Skeletal muscle tissue (tissue), 4 donors: ENCODE results near the gene CNTNAP2. TPM values are rescaled to one million over a fixed set of nuclear protein-coding genes. Genes with fewer than 3 reads are reported as not detected.

ENCODE experiments used
- H3K27ac ChIP-seq: one replicate; pipeline ENCODE4 v1.7.0; 2013; ENCODE audit warnings: mild to moderate bottlenecking, low read depth, low read length, inconsistent platforms
- H3K27me3 ChIP-seq, 3 donors: one replicate each; pipeline ENCODE4 v1.7.0; 2013; ENCODE audit warnings: low read length in 3 of 3; ENCODE audit not compliant: control insufficient read depth in 3 of 3, insufficient read depth in 3 of 3
- H3K36me3 ChIP-seq, 3 donors: one replicate each; pipeline ENCODE4 v1.7.0; 2013; ENCODE audit warnings: low read length in 3 of 3; ENCODE audit not compliant: control insufficient read depth in 3 of 3, insufficient read depth in 3 of 3
- H3K4me1 ChIP-seq, 3 donors: one replicate each; pipeline ENCODE4 v1.7.0; 2013; ENCODE audit warnings: low read length in 3 of 3, mild to moderate bottlenecking in 3 of 3; ENCODE audit not compliant: control insufficient read depth in 3 of 3, insufficient read depth in 3 of 3
- H3K4me3 ChIP-seq, 3 donors: one replicate each; pipeline ENCODE4 v1.7.0; 2013; ENCODE audit warnings: low read length in 3 of 3
- H3K9ac ChIP-seq, 3 donors: one replicate each; pipeline ENCODE4 v1.7.0; 2013; ENCODE audit warnings: low read length in 3 of 3, mild to moderate bottlenecking in 3 of 3, moderate library complexity in 2 of 3, low read depth in 1 of 3
- H3K9me3 ChIP-seq, 3 donors: one replicate each; pipeline ENCODE4 v1.7.0; 2013; ENCODE audit warnings: low read length in 3 of 3; ENCODE audit not compliant: control insufficient read depth in 3 of 3
- total RNA-seq: library from RNA; depleted of rRNA; stranded (reverse); fragments of >200 nt; gene quantifications from one replicate; pipeline ENCODE4 v1.2.3, GENCODE V29; 2014
- donor health status: Osteomylitis.

The CNTNAP2 gene
- total RNA-seq, 1 donor from 2014 or later, result 14.1 TPM

GRCh38 chr7:147878912-147879661, 1762.5 kb downstream of the CNTNAP2 start:
- Histone ChIP-seq H3K27me3 (no peaks in the 10 kb centered on the region), H3K9ac (no peak overlapping the region), H3K4me1 (no peaks in the 10 kb centered on the region), H3K9me3 (no peaks in the 10 kb centered on the region), H3K4me3 (no peak overlapping the region), H3K27ac (no peak overlapping the region), H3K36me3 (no peaks in the 10 kb centered on the region)

DNA sequence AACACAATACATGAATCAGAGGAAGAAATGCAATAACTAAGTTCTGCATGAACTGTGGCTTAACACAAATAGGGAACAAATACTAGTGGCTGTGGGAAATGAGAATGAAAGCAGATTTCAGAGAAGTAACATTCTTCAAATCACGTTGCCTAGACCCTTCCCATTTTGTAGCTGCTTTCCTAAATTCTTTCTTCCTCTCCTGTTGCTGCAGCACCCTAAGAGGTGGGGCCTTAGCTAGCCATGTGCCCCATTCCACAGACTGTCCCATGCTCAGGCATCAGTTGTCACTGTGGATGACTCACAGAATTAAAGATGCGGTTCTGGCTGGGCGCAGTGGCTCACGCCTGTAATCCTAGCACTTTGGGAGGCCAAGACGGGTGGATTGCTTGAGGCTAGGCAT, 1769.3 kb downstream of the CNTNAP2 start:
- no peaks in the 10 kb centered on the region for H3K4me1 ChIP-seq
- H3K36me3 ChIP-seq, result no peaks in the 10 kb centered on the region
- no peak overlapping the region for H3K27ac ChIP-seq
- H3K4me3 ChIP-seq, result no peak overlapping the region
- no peak overlapping the region for H3K9ac ChIP-seq
- no peaks in the 10 kb centered on the region for H3K27me3 ChIP-seq
- no peaks in the 10 kb centered on the region for H3K9me3 ChIP-seq

GRCh38 chr7:147894271-147894670, 1777.7 kb downstream of the CNTNAP2 start:
- no peaks in the 10 kb centered on the region for H3K27me3 ChIP-seq
- no peaks in the 10 kb centered on the region for H3K4me1 ChIP-seq
- H3K9ac ChIP-seq, result no peak overlapping the region
- no peaks in the 10 kb centered on the region for H3K36me3 ChIP-seq
- H3K27ac ChIP-seq, result no peak overlapping the region
- no peak overlapping the region for H3K4me3 ChIP-seq
- no peaks in the 10 kb centered on the region for H3K9me3 ChIP-seq

- Histone ChIP-seq H3K36me3 (no peaks in the 10 kb centered on the region), H3K9ac (no peak overlapping the region), H3K27ac (no peak overlapping the region), H3K4me3 (no peak overlapping the region), H3K4me1 (no peaks in the 10 kb centered on the region), H3K27me3 (no peaks in the 10 kb centered on the region), H3K9me3 (no peaks in the 10 kb centered on the region)
Measured at GRCh38 chr7:147896121-147896520, 1779.5 kb downstream of the CNTNAP2 start.

DNA sequence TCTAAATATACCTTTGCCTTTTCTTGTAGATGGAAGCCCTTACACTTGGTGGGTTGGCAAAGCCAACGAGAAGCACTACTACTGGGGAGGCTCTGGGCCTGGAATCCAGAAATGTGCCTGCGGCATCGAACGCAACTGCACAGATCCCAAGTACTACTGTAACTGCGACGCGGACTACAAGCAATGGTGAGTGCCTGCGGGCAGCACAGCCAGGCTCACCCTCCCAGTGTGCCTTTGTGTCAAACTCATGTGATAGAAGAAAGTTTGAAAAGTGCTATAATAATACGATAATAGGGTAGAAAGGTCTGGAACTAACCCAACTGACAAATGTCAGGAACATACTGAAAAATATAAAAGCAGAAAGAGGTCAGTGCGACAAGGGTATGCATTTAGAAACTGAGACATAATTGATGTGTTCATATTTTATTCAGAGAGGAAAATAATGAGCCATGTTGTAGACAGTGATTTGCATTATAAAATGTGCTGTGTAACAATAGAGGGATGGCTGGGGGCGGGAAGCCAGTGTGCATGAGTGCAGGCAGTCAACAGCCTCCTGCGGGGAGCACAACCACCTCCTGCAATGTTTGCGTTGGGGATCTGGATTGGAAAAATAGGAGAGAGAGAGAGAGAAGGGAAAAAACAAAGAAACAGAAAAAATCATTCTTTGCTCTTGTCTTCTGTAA, 1787.1 kb downstream of the CNTNAP2 start:
- H3K4me3 ChIP-seq, result no peak overlapping the region
- H3K9me3 ChIP-seq, result no peaks in the 10 kb centered on the region
- no peak overlapping the region for H3K27ac ChIP-seq
- H3K36me3 ChIP-seq, result no peaks in the 10 kb centered on the region
- no peaks in the 10 kb centered on the region for H3K4me1 ChIP-seq
- no peak overlapping the region for H3K9ac ChIP-seq
- no peaks in the 10 kb centered on the region for H3K27me3 ChIP-seq

GRCh38 chr7:147904219-147904576, 1787.6 kb downstream of the CNTNAP2 start:
- no peaks in the 10 kb centered on the region for H3K27me3 ChIP-seq
- no peaks in the 10 kb centered on the region for H3K36me3 ChIP-seq
- no peak overlapping the region for H3K27ac ChIP-seq
- no peak overlapping the region for H3K9ac ChIP-seq
- no peaks in the 10 kb centered on the region for H3K9me3 ChIP-seq
- H3K4me1 ChIP-seq, result peaks cover 0 to under 1% (median 0%) of the 10 kb centered on the region in 3 donors
- no peak overlapping the region for H3K4me3 ChIP-seq

GRCh38 chr7:147909431-147910148, 1793.0 kb downstream of the CNTNAP2 start:
- Histone ChIP-seq H3K4me1 (peaks cover 0 to 18% (median 10%) of the 10 kb centered on the region in 3 donors), H3K9me3 (no peaks in the 10 kb centered on the region), H3K36me3 (no peaks in the 10 kb centered on the region), H3K27ac (peak overlapping the region; percentile 16), H3K4me3 (no peak overlapping the region), H3K9ac (no peak overlapping the region), H3K27me3 (no peaks in the 10 kb centered on the region)

DNA sequence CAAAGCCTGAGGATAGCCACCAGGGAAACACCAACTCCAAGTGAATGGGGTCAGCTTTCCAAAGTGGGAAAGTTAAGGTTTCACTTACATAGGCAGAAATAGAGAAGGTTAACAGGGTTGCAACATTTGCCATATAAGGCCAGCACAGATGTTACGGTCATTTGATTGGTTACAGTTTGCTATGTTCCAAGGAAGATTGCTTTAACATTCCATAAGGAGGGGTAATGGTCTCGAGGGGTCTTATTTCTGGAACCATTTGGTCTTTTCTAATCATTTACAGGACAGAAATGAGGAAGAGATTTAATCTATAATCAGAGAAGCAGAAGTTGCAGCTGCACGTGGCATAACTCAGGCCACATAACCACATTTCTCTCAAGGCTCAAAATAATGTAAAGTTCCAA, 1794.6 kb downstream of the CNTNAP2 start:
- H3K4me1 ChIP-seq, result peaks cover 0 to 18% (median 10%) of the 10 kb centered on the region in 3 donors
- H3K9me3 ChIP-seq, result no peaks in the 10 kb centered on the region
- no peak overlapping the region for H3K9ac ChIP-seq
- no peaks in the 10 kb centered on the region for H3K27me3 ChIP-seq
- no peak overlapping the region for H3K4me3 ChIP-seq
- peak overlapping the region; percentile 27 for H3K27ac ChIP-seq
- no peaks in the 10 kb centered on the region for H3K36me3 ChIP-seq

- Histone ChIP-seq H3K4me3 (no peak overlapping the region), H3K9ac (no peak overlapping the region), H3K27me3 (no peaks in the 10 kb centered on the region), H3K4me1 (peaks cover 0 to 18% (median 10%) of the 10 kb centered on the region in 3 donors), H3K36me3 (no peaks in the 10 kb centered on the region), H3K9me3 (no peaks in the 10 kb centered on the region), H3K27ac (no peak overlapping the region)
Measured at GRCh38 chr7:147912291-147912690, 1795.7 kb downstream of the CNTNAP2 start.
